ENCODE results near the gene ZNF689. TPM values are rescaled to one million over a fixed set of nuclear protein-coding genes. Genes with fewer than 3 reads are reported as not detected.

ZNF689 gene
- total RNA-seq, 3 donors from 2014 or later (not counting 1 experiment from before 2014, with no cell fraction given) = 8.8 to 9.3 (median 9.1) TPM

GRCh38 chr16:30561089-30561816 is 48.9 kb downstream of the ZNF689 start:
- peak overlapping the region; percentile 54 for H3K4me3 ChIP-seq (ENCODE audit: low read length)
- H3K4me3 Mint-ChIP-seq = peak overlapping the region; percentile 93
- H3K36me3 ChIP-seq (ENCODE audit: control insufficient read depth, insufficient read depth, low read length) = peaks cover 1% of the 10 kb centered on the region
- peak overlapping the region; percentile 76 for H3K27ac ChIP-seq (ENCODE audit: low read length)
- H3K9me3 Mint-ChIP-seq = no peaks in the 10 kb centered on the region
- ATAC-seq (no peak), DNase-seq (peak in 1 of 2 donors; percentile 43)
- H3K27ac Mint-ChIP-seq = peak overlapping the region; percentile 89 to 92
- intact Hi-C loops (cut with micrococcal nuclease) = no loop called here
- peaks cover 0 to 4% of the 10 kb centered on the region in 2 donors for H3K27me3 Mint-ChIP-seq (ENCODE audit: low read depth in 2 of 2)
- peaks cover 26% of the 10 kb centered on the region in 2 donors for H3K4me1 Mint-ChIP-seq
- peaks cover 38% of the 10 kb centered on the region for H3K4me1 ChIP-seq (ENCODE audit: control insufficient read depth, insufficient read depth, low read length)
- no peak for TF ChIP-seq CTCF (IDR thresholded peaks at IDR 0.05)
- no peaks in the 10 kb centered on the region for H3K9me3 ChIP-seq (ENCODE audit: control insufficient read depth, insufficient read depth, low read length)
- no peaks in the 10 kb centered on the region for H3K36me3 Mint-ChIP-seq
- H3K27me3 ChIP-seq (ENCODE audit: control insufficient read depth, insufficient read depth, low read length) = no peaks in the 10 kb centered on the region
- WGBS (ENCODE audit: insufficient coverage) = 12% methylated on average over 46 of the region's 46 CpGs

GRCh38 chr16:30559690-30560089 is 50.5 kb downstream of the ZNF689 start:
- H3K9me3 Mint-ChIP-seq = no peaks in the 10 kb centered on the region
- H3K4me1 Mint-ChIP-seq = peaks cover 26 to 31% of the 10 kb centered on the region in 2 donors
- no peak overlapping the region for H3K4me3 ChIP-seq (ENCODE audit: low read length)

GRCh38 chr16:30558789-30559377 is 51.3 kb downstream of the ZNF689 start:
- Mint-ChIP-seq H3K4me3 (peak overlapping the region; percentile 89), H3K27ac (peak overlapping the region; percentile 89 to 94), H3K36me3 (no peaks in the 10 kb centered on the region), H3K4me1 (peaks cover 31 to 32% of the 10 kb centered on the region in 2 donors), H3K9me3 (no peaks in the 10 kb centered on the region), H3K27me3 (ENCODE audit: low read depth in 2 of 2) (peaks cover 0 to 4% of the 10 kb centered on the region in 2 donors)
- Histone ChIP-seq H3K27ac (ENCODE audit: low read length) (peak overlapping the region; percentile 90), H3K27me3 (ENCODE audit: control insufficient read depth, insufficient read depth, low read length) (no peaks in the 10 kb centered on the region), H3K4me3 (ENCODE audit: low read length) (peak overlapping the region; percentile 15), H3K36me3 (ENCODE audit: control insufficient read depth, insufficient read depth, low read length) (peaks cover 18% of the 10 kb centered on the region), H3K9me3 (ENCODE audit: control insufficient read depth, insufficient read depth, low read length) (no peaks in the 10 kb centered on the region), H3K4me1 (ENCODE audit: control insufficient read depth, insufficient read depth, low read length) (peaks cover 50% of the 10 kb centered on the region)
- intact Hi-C loops (cut with micrococcal nuclease) = loop anchor here (1.0 to 2.0 kb wide), 5 partner anchors 13 to 99 kb away; partner anchors contain the start of genes FBRS, PRR14 and ZNF768
- TF ChIP-seq CTCF (IDR thresholded peaks at IDR 0.05) = no peak
- no peak for DNase-seq
- WGBS (ENCODE audit: insufficient coverage) = 91% methylated on average over 21 of the region's 21 CpGs
- no peak for ATAC-seq

More at GRCh38 chr16:30559690-30560089, 50.5 kb downstream of the ZNF689 start:
- no peak for DNase-seq
- Histone ChIP-seq H3K27me3 (ENCODE audit: control insufficient read depth, insufficient read depth, low read length) (no peaks in the 10 kb centered on the region), H3K9me3 (ENCODE audit: control insufficient read depth, insufficient read depth, low read length) (no peaks in the 10 kb centered on the region), H3K36me3 (ENCODE audit: control insufficient read depth, insufficient read depth, low read length) (peaks cover 12% of the 10 kb centered on the region), H3K27ac (ENCODE audit: low read length) (no peak overlapping the region), H3K4me1 (ENCODE audit: control insufficient read depth, insufficient read depth, low read length) (peaks cover 43% of the 10 kb centered on the region)
- no peak for ATAC-seq
- intact Hi-C loops (cut with micrococcal nuclease) = loop anchor here (2.0 kb wide), 1 partner anchor 33 kb away; the partner anchor contains the start of gene ZNF768
- peak overlapping the region; percentile 89 for H3K4me3 Mint-ChIP-seq
- no peaks in the 10 kb centered on the region for H3K36me3 Mint-ChIP-seq
- H3K27ac Mint-ChIP-seq = peak overlapping the region; percentile 89 to 94
- peaks cover 0 to 4% of the 10 kb centered on the region in 2 donors for H3K27me3 Mint-ChIP-seq (ENCODE audit: low read depth in 2 of 2)
- no peak for TF ChIP-seq CTCF (IDR thresholded peaks at IDR 0.05)
- WGBS (ENCODE audit: insufficient coverage) = 97% methylated on average over 6 of the region's 6 CpGs

Data from natural killer cell (primary cell).